Ishikawa (cell line): ENCODE measurements around the gene KBTBD4.

ENCODE experiments used
- EP300 ChIP-seq: IDR thresholded peaks from 2 replicates; pipeline ENCODE4 v1.6.1; 2012; ENCODE audit warnings: borderline replicate concordance
- RAD21 ChIP-seq: IDR thresholded peaks from 2 replicates; pipeline ENCODE4 v1.6.1; 2012; ENCODE audit warnings: low read depth
- YY1 ChIP-seq: IDR thresholded peaks from 2 replicates; pipeline ENCODE4 v1.6.1; 2012; ENCODE audit warnings: low read depth
- TF ChIP-seq, protein P1 (sequence below): IDR thresholded peaks from 2 replicates; pipeline ENCODE4 v1.6.1; 2012; ENCODE audit warnings: low read depth, mild to moderate bottlenecking
- TF ChIP-seq, protein P2 (sequence below): IDR thresholded peaks from 2 replicates; pipeline ENCODE4 v1.6.1; 2012

DNA sequence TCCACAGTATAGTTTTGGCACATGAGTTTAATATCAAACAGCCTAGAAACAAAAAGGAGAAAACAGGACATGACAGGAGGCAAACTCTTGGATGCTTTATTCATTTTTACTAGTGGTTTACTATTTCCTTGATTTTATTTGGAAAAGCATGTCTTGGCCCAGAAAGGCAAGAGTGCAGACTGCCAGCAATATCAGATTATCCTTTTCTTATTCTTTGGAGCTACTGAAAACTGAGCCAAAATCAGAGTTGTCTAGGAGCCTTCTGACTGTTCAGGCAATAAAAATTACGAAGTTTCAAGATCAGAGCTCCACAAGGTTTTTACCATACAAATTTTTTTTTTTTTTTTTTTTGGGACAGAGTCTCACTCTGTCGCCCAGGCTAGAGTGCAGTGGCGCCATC, 41.9 kb downstream of the KBTBD4 start:
- TF ChIP-seq, protein P1, sequence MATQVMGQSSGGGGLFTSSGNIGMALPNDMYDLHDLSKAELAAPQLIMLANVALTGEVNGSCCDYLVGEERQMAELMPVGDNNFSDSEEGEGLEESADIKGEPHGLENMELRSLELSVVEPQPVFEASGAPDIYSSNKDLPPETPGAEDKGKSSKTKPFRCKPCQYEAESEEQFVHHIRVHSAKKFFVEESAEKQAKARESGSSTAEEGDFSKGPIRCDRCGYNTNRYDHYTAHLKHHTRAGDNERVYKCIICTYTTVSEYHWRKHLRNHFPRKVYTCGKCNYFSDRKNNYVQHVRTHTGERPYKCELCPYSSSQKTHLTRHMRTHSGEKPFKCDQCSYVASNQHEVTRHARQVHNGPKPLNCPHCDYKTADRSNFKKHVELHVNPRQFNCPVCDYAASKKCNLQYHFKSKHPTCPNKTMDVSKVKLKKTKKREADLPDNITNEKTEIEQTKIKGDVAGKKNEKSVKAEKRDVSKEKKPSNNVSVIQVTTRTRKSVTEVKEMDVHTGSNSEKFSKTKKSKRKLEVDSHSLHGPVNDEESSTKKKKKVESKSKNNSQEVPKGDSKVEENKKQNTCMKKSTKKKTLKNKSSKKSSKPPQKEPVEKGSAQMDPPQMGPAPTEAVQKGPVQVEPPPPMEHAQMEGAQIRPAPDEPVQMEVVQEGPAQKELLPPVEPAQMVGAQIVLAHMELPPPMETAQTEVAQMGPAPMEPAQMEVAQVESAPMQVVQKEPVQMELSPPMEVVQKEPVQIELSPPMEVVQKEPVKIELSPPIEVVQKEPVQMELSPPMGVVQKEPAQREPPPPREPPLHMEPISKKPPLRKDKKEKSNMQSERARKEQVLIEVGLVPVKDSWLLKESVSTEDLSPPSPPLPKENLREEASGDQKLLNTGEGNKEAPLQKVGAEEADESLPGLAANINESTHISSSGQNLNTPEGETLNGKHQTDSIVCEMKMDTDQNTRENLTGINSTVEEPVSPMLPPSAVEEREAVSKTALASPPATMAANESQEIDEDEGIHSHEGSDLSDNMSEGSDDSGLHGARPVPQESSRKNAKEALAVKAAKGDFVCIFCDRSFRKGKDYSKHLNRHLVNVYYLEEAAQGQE: no peak
- TF ChIP-seq YY1: no peak
- no peak for TF ChIP-seq EP300
- TF ChIP-seq RAD21: no peak
- TF ChIP-seq, protein P2, sequence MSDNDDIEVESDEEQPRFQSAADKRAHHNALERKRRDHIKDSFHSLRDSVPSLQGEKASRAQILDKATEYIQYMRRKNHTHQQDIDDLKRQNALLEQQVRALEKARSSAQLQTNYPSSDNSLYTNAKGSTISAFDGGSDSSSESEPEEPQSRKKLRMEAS: no peak
